GM20000 (cell line): ENCODE results near the gene B3GAT3.
A peak's percentile ranks its signal among the peaks of the same experiment; 100 is the strongest.

ENCODE experiments used
- DNase-seq: peaks from one replicate; pipeline ENCODE4 v3.0.0; 2012; ENCODE audit warnings: low spot score
- TF ChIP-seq, protein P1 (sequence below): IDR thresholded peaks from 2 replicates; pipeline ENCODE4 v1.5.1; 2012; ENCODE audit warnings: mild to moderate bottlenecking, control low read depth; ENCODE audit errors: extremely low read depth, missing control alignments

Gene B3GAT3

DNA sequence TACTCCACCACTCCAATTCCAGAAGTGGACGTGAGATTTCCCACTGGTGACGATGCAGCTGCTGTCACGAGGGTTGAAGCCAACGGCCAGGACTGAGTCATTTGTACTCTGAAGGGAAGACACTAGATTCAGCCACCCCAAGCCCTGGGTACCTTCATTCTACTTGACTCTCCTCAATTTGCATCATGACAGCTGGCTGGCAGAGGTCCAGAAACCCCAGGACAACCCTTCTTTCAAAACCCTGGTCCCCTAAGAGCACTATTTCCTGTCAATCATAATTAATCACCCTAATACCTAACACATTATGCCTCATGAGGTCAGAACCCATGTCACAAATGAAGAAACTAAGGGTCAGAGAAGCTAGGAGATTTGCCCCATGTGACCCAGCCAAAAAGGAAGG lies 14.1 kb downstream of the B3GAT3 start:
- DNase-seq = no peak
- TF ChIP-seq, protein P1, sequence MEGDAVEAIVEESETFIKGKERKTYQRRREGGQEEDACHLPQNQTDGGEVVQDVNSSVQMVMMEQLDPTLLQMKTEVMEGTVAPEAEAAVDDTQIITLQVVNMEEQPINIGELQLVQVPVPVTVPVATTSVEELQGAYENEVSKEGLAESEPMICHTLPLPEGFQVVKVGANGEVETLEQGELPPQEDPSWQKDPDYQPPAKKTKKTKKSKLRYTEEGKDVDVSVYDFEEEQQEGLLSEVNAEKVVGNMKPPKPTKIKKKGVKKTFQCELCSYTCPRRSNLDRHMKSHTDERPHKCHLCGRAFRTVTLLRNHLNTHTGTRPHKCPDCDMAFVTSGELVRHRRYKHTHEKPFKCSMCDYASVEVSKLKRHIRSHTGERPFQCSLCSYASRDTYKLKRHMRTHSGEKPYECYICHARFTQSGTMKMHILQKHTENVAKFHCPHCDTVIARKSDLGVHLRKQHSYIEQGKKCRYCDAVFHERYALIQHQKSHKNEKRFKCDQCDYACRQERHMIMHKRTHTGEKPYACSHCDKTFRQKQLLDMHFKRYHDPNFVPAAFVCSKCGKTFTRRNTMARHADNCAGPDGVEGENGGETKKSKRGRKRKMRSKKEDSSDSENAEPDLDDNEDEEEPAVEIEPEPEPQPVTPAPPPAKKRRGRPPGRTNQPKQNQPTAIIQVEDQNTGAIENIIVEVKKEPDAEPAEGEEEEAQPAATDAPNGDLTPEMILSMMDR = no peak

DNA sequence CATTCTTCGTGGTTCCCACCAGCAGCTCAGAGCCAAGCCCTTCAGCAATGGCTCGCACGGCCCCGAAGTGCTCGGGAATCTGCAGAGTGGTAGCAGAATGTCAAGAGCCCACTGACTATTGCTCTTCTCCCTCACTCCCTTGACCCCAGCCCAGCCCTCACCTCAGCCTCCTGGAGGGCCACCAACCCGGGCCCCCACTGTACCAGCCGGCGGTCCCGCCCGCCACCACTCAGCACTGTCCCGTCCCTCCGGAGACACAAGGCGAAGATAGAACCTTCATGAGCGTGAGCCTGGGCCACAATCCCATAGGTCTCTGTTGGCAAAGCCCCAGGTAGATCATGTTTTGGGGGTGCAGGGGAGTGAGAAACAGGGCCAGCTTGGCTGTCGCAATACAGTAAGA lies 15.9 kb downstream of the B3GAT3 start:
- DNase-seq = no peak
- TF ChIP-seq, protein P1 = no peak

DNA sequence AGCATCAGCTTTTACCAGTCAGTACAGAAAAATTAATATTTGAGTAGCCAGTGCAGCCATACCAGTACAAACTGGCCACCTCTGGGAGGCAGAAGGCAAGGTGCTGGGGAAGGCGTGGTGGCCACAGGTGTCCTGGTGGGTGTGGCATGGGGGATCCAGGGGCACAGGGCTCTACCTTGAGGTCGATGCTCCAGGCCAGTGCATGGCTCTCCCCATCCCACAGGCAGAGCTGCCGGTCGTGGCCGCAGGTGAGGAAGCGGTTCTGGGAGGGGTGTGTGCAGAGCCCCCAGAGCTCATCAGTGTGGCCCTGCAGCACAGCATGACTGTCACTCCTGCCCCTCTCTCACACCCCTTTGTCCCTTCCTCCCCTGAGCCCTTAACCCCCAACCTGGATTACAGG lies 16.3 kb downstream of the B3GAT3 start:
- TF ChIP-seq, protein P1 = no peak

DNA sequence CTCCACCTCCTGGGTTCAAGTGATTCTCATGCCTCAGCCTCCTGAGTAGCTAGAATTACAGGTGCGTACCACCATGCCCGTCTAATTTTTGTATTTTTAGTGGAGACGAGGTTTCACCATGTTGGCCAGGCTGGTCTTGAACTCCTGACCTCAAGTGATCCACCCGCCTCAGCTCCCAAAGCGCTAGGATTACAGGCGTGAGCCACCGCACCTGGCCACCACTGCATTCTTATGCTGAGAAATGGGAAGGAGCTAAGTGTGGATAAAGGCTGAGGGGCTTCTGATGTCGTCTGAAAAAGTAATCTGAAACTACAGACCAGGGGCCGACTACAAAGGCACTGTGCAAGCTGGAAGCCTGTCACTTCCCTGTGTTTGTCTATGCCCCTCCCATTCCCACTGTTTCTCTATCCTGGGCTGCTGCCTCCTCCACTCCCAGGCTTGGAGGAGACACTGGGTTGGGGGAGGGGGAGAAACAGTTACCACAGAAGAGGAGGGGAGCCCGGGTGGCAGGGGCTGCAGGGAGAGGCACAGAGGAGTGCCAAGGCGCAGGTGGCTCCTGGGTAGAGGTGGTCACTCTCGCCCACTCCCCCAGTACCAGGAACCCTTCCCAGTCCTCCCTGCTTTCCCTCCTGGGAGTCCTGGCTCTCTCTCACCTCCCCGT lies 17.2 kb downstream of the B3GAT3 start:
- TF ChIP-seq, protein P1 = no peak
- no peak for DNase-seq

More for the DNA sequence above, 16.3 kb downstream of the B3GAT3 start:
- no peak for DNase-seq

DNA sequence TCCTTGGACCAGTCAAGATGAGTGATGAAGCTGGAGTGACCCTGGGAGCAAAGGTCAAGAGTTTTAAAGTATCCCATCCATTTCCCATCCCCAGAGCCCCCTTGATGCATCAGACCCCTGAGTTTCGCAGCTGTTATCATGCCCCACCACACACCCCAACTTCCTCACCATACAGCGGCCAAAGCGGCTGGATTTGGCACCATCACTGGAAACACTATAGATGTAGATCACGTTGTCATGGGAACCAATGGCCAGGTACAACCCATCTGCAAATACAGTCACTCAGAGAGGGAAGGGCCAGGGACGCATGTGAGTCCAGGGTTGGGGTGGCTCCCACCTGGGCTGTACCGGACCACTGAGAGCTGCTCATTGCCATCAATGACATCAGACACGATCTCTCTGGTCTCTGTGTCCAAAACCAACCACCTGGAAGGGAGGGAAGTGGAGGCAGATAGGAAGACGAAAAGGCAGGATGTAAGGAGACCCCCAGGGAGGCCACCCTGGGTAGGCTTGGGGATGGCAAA lies 17.9 kb downstream of the B3GAT3 start:
- DNase-seq = no peak
- TF ChIP-seq, protein P1 = no peak

DNA sequence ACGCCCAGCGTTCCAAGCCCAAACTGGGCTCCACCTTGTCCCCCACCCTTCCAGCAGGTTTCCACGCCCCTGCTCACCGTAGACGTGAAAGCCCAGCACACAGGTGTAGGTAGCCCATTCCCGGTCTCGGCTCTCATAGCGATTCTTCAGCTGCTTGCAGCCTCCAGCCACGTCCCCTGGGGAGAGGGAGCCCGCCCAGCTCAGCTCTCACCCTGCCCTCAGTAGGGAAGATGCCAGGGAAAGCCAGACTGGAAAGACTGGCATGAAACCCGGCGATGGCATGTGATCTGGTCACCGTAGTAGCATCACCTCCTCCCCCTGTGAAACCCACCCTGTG lies 18.7 kb downstream of the B3GAT3 start:
- TF ChIP-seq, protein P1 = no peak
- no peak for DNase-seq

DNA sequence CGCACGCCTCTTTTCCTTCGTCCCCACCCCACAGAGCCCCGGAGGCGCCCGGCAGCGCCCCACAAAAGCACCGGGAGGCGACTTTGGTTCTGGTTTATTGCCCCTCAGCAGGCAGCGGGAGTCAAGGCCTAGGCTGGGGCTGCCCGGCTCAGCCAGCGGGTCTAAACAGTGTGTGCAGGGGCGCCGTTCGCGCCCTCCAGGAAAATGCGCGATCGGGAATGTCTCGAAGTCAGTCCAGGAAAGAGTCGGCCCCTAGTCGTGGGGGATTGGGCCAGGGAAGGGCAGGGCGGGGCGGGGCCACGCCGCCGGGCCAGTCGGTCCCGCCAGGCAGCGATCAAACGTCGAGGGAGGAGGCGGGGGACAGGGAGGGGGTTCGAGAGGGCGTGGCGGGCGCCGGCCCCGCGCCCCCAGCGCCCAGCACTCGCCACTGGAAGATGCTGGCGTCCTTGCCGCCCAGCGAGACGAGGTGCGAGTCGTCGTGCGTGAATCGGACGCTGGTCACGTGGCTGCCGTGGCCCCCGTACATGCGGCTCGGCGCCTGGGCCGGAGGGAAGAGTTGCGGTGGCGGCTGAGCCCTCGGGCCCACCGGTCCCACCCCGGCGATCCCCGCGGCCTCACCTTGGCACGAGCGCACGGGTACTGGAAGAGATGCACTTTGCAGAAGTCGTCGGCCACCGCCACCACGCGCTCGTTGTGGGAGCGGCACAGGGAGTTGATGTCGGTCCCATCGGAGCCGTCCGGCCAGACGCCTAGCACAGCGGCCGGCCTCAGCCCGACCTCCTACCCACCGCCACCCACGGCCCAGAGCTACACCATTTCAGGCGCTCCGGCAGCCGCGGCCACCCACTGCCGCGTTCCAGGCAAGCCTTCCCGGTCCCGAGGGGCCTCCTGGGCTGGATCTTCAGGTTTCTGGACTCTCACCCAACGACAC lies 19.4 kb downstream of the B3GAT3 start:
- DNase-seq = peak; percentile 72
- TF ChIP-seq, protein P1 = no peak
